ENCODE results near the gene SFXN5. TPM values are rescaled to one million over a fixed set of nuclear protein-coding genes. Genes with fewer than 3 reads are reported as not detected.

SFXN5 gene
- total RNA-seq, 1 donor from 2014 or later, result 29.8 TPM

GRCh38 chr2:72916743-72917137, 154.8 kb downstream of the SFXN5 start:
- no peak for DNase-seq (ENCODE audit: low spot score)
- TF ChIP-seq, protein P1, sequence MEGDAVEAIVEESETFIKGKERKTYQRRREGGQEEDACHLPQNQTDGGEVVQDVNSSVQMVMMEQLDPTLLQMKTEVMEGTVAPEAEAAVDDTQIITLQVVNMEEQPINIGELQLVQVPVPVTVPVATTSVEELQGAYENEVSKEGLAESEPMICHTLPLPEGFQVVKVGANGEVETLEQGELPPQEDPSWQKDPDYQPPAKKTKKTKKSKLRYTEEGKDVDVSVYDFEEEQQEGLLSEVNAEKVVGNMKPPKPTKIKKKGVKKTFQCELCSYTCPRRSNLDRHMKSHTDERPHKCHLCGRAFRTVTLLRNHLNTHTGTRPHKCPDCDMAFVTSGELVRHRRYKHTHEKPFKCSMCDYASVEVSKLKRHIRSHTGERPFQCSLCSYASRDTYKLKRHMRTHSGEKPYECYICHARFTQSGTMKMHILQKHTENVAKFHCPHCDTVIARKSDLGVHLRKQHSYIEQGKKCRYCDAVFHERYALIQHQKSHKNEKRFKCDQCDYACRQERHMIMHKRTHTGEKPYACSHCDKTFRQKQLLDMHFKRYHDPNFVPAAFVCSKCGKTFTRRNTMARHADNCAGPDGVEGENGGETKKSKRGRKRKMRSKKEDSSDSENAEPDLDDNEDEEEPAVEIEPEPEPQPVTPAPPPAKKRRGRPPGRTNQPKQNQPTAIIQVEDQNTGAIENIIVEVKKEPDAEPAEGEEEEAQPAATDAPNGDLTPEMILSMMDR (IDR thresholded peaks at IDR 0.05; ENCODE audit: unreplicated experiment), result no peak
- Mint-ChIP-seq H3K4me3 (ENCODE audit: unreplicated experiment) (peak overlapping the region; percentile 87), H3K27ac (ENCODE audit: unreplicated experiment) (no peak overlapping the region), H3K9me3 (ENCODE audit: unreplicated experiment) (no peaks in the 10 kb centered on the region), H3K4me1 (ENCODE audit: unreplicated experiment) (peaks cover 32% of the 10 kb centered on the region), H3K36me3 (ENCODE audit: low read depth, unreplicated experiment) (peaks cover 8% of the 10 kb centered on the region), H3K27me3 (ENCODE audit: unreplicated experiment) (peaks cover 26% of the 10 kb centered on the region)

- TF ChIP-seq, protein P1 (IDR thresholded peaks at IDR 0.05; ENCODE audit: unreplicated experiment), result no peak
- H3K4me3 Mint-ChIP-seq (ENCODE audit: unreplicated experiment), result peak overlapping the region; percentile 86
- peak; percentile 65 for DNase-seq (ENCODE audit: low spot score)
- H3K9me3 Mint-ChIP-seq (ENCODE audit: unreplicated experiment), result no peaks in the 10 kb centered on the region
- peaks cover 8% of the 10 kb centered on the region for H3K36me3 Mint-ChIP-seq (ENCODE audit: low read depth, unreplicated experiment)
- H3K27me3 Mint-ChIP-seq (ENCODE audit: unreplicated experiment), result peaks cover 27% of the 10 kb centered on the region
- peak overlapping the region; percentile 24 for H3K27ac Mint-ChIP-seq (ENCODE audit: unreplicated experiment)
- peaks cover 32% of the 10 kb centered on the region for H3K4me1 Mint-ChIP-seq (ENCODE audit: unreplicated experiment)
Measured at GRCh38 chr2:72915907-72916742, 155.4 kb downstream of the SFXN5 start.

DNA sequence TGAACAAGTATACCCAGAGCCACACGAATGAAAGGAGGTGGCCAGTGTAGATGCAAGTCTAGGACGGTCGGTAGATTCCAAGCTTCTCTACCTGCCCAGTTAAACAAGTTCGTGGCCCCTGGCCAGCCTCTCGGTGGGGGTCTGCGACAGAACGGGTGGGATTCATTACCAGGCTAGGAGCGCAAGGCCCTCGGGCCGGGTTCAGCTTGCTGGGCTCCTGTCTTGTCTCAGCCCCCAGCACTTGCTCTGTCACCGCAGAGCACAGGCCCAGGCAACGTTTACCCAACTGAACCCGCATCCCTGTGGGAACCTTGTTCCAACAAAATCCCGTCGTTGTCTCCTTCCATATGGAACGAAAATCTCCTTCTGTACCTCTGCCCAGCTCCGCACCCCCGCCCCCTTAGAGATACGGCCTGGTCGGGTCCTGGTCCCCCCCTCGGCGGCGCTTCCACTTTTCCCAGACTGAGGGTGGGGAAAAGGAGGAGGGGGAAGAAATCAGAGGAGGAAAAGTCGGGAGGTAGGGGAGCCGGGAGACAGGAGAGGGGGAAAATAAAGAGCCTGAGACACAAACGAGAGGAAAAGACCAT, 156.1 kb downstream of the SFXN5 start:
- peaks cover 32% of the 10 kb centered on the region for H3K4me1 Mint-ChIP-seq (ENCODE audit: unreplicated experiment)
- peaks cover 8% of the 10 kb centered on the region for H3K36me3 Mint-ChIP-seq (ENCODE audit: low read depth, unreplicated experiment)
- peak overlapping the region; percentile 86 for H3K4me3 Mint-ChIP-seq (ENCODE audit: unreplicated experiment)
- DNase-seq (ENCODE audit: low spot score), result no peak
- H3K9me3 Mint-ChIP-seq (ENCODE audit: unreplicated experiment), result no peaks in the 10 kb centered on the region
- TF ChIP-seq, protein P1 (IDR thresholded peaks at IDR 0.05; ENCODE audit: unreplicated experiment), result no peak
- peaks cover 27% of the 10 kb centered on the region for H3K27me3 Mint-ChIP-seq (ENCODE audit: unreplicated experiment)
- peak overlapping the region; percentile 24 for H3K27ac Mint-ChIP-seq (ENCODE audit: unreplicated experiment)

DNA sequence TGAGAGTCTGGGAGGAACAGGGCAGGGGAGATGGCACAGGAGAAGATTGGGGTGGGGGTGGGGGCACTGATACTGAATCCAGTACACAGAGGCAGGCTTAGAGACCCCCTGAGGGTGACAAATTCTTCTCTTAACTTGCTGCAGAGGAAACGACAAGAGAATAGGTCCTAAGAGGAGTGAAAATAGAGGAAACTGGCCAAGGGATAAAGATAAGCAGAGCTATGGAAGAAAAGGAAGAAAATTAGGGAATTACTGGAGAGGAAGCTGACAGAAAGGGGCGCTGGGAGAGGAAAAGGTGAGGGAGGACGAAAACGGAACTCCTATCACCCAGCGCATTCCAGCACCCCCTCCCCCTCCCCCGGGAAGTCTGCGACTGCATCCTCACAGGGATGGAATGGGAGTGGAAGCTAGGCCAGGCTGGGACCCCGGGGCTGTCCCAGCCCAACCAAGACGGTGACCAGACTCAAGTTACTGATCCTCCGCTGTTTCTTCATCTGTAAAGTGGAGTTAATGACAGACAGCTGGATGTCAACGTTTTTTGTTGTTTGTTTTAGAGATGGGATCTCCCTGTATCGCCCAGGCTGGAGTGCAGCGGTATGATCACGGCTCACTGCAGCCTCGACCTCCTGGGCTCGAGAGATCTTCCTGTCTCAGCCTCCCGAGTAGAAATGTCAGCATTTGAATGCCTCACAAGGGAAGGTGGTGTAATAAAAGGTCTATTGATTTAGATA, 156.8 kb downstream of the SFXN5 start:
- peak; percentile 38 for DNase-seq (ENCODE audit: low spot score)
- TF ChIP-seq, protein P1 (IDR thresholded peaks at IDR 0.05; ENCODE audit: unreplicated experiment), result no peak
- Mint-ChIP-seq H3K9me3 (ENCODE audit: unreplicated experiment) (no peaks in the 10 kb centered on the region), H3K36me3 (ENCODE audit: low read depth, unreplicated experiment) (peaks cover 8% of the 10 kb centered on the region), H3K4me3 (ENCODE audit: unreplicated experiment) (peak overlapping the region; percentile 86), H3K27ac (ENCODE audit: unreplicated experiment) (peak overlapping the region; percentile 45), H3K27me3 (ENCODE audit: unreplicated experiment) (peaks cover 27% of the 10 kb centered on the region), H3K4me1 (ENCODE audit: unreplicated experiment) (peaks cover 32% of the 10 kb centered on the region)
